H1 (cell line): ENCODE results near the gene LRFN3. TPM values are rescaled to one million over a fixed set of nuclear protein-coding genes. Genes with fewer than 3 reads are reported as not detected.
A peak's percentile ranks its signal among the peaks of the same experiment; 100 is the strongest.

Experiments
- CTCF ChIA-PET: fragments of 300-600 bp; sonication (Branson Sonifier 250); formaldehyde crosslinking; loops from one replicate; lab custom pipeline; 2021; ENCODE audit not compliant: partially characterized antibody; lab: Charles Lee
- POLR2A ChIA-PET: fragments of 300-600 bp; sonication (Branson Sonifier 250); formaldehyde crosslinking; loops from one replicate; lab custom pipeline; 2021; ENCODE audit warnings: inconsistent platforms; ENCODE audit not compliant: partially characterized antibody; lab: Charles Lee
- DNase-seq, 2 experiments: peaks; one replicate each; pipeline versions ENCODE4 v3.0.0 to v3.0.0-alpha.2; 2010 to 2022; ENCODE audit warnings: low spot score in 2 of 2, low read depth in 1 of 2, mixed read lengths in 1 of 2
- FAIRE-seq: peaks from 2 replicates; lab custom pipeline; 2011; peaks lifted over from hg19 to GRCh38; lab: Jason Lieb, UNC
- H2AFZ ChIP-seq: 2 replicates; pipeline ENCODE4 v1.8.1; 2012; ENCODE audit warnings: low read length, inconsistent platforms
- H2AK5ac ChIP-seq: 2 replicates; pipeline ENCODE4 v1.6.1; 2013; ENCODE audit warnings: low read depth, low read length
- H2BK120ac ChIP-seq: replicated peaks from 2 replicates; pipeline ENCODE3; 2013; ENCODE audit warnings: low read depth, low read length, inconsistent platforms
- H2BK12ac ChIP-seq: 2 replicates; pipeline ENCODE4 v1.6.1; 2013; ENCODE audit warnings: low read depth, low read length
- H2BK15ac ChIP-seq: 2 replicates; pipeline ENCODE4 v1.6.1; 2013; ENCODE audit warnings: low read length
- H2BK20ac ChIP-seq: 2 replicates; pipeline ENCODE4 v1.6.1; 2013; ENCODE audit warnings: low read length
- H2BK5ac ChIP-seq: 2 replicates; pipeline ENCODE4 v1.6.1; 2013; ENCODE audit warnings: low read depth, low read length
- H3K14ac ChIP-seq: 2 replicates; pipeline ENCODE4 v1.6.1; 2013; ENCODE audit warnings: inconsistent platforms; ENCODE audit not compliant: insufficient read length
- H3K18ac ChIP-seq: 2 replicates; pipeline ENCODE4 v1.6.1; 2013; ENCODE audit warnings: low read length; ENCODE audit errors: extremely low read depth
- H3K23ac ChIP-seq: 2 replicates; pipeline ENCODE4 v1.6.1; 2013; ENCODE audit warnings: inconsistent platforms; ENCODE audit not compliant: insufficient read length
- H3K23me2 ChIP-seq: 2 replicates; pipeline ENCODE4 v1.6.1; 2013; ENCODE audit warnings: low read depth, low read length
- H3K27ac ChIP-seq: 2 replicates; pipeline ENCODE4 v1.6.1; 2011; ENCODE audit warnings: low read depth, low read length, inconsistent platforms
- H3K27me3 ChIP-seq, 4 experiments: replicated peaks in 1 of 4; 1 replicate in 1 of 4; 2 replicates in 3 of 4; pipeline versions ENCODE4 v1.6.1 to v1.8.1; 2011 to 2013; ENCODE audit warnings: low read length in 3 of 4, mild to moderate bottlenecking in 3 of 4, inconsistent platforms in 2 of 4, mixed read lengths in 2 of 4, moderate library complexity in 1 of 4; ENCODE audit not compliant: control insufficient read depth in 3 of 4, insufficient read depth in 3 of 4; ENCODE audit errors: extremely low read depth in 1 of 4
- H3K36me3 ChIP-seq, 4 experiments: 2 replicates each; pipeline versions ENCODE4 v1.6.1 to v1.8.1; 2011 to 2013; ENCODE audit warnings: mild to moderate bottlenecking in 4 of 4, low read length in 3 of 4, moderate library complexity in 2 of 4, control low read depth in 1 of 4, inconsistent platforms in 1 of 4; ENCODE audit not compliant: insufficient read depth in 4 of 4, control insufficient read depth in 2 of 4
- H3K4ac ChIP-seq: replicated peaks from 2 replicates; pipeline ENCODE3; 2013; ENCODE audit warnings: low read length, low read depth, mixed read lengths, inconsistent platforms; ENCODE audit not compliant: insufficient read length
- H3K4me1 ChIP-seq, 4 experiments: replicated peaks in 1 of 4; 1 replicate in 1 of 4; 2 replicates in 3 of 4; pipeline versions ENCODE4 v1.6.1 to v1.8.1; 2011 to 2013; ENCODE audit warnings: low read length in 3 of 4, inconsistent platforms in 2 of 4, mixed read lengths in 1 of 4; ENCODE audit not compliant: insufficient read depth in 4 of 4, control insufficient read depth in 3 of 4
- H3K4me2 ChIP-seq, 2 experiments: 2 replicates each; pipeline versions ENCODE4 v1.6.1 to v1.8.1; 2011 to 2013; ENCODE audit warnings: low read depth in 2 of 2, low read length in 2 of 2, control low read depth in 1 of 2, inconsistent platforms in 1 of 2, mild to moderate bottlenecking in 1 of 2; ENCODE audit not compliant: insufficient read depth in 1 of 2
- H3K4me3 ChIP-seq, 4 experiments: fragments of 200-600, 300-600 bp in 1 of 4; sonication (generic), shearing (Covaris generic), sonication (Bioruptor Twin) in 1 of 4; 2 replicates each; pipeline versions ENCODE4 v1.5.1 to v1.8.1; 2011 to 2016; ENCODE audit warnings: low read length in 4 of 4, low read depth in 3 of 4, control low read depth in 2 of 4, inconsistent platforms in 2 of 4, mild to moderate bottlenecking in 2 of 4, mixed read lengths in 1 of 4, moderate library complexity in 1 of 4; ENCODE audit not compliant: insufficient read depth in 2 of 4; ENCODE audit errors: extremely low read depth in 1 of 4
- H3K56ac ChIP-seq: replicated peaks from 2 replicates; pipeline ENCODE3; 2013; ENCODE audit warnings: low read depth, mild to moderate bottlenecking, mixed read lengths, low read length, inconsistent platforms; ENCODE audit not compliant: insufficient read length
- H3K79me1 ChIP-seq: 2 replicates; pipeline ENCODE4 v1.6.1; 2013; ENCODE audit warnings: low read depth, low read length, control low read depth
- H3K79me2 ChIP-seq, 2 experiments: 2 replicates each; pipeline versions ENCODE4 v1.6.1 to v1.8.1; 2012 to 2013; ENCODE audit warnings: low read length in 2 of 2, mild to moderate bottlenecking in 2 of 2, inconsistent platforms in 1 of 2; ENCODE audit not compliant: insufficient read depth in 2 of 2, control insufficient read depth in 1 of 2
- H3K9ac ChIP-seq, 4 experiments: replicated peaks in 1 of 4; 1 replicate in 1 of 4; 2 replicates in 3 of 4; pipeline versions ENCODE4 v1.6.1 to v1.8.1; 2011 to 2013; ENCODE audit warnings: low read depth in 3 of 4, low read length in 3 of 4, control low read depth in 2 of 4, mild to moderate bottlenecking in 2 of 4, moderate library complexity in 2 of 4, inconsistent platforms in 1 of 4; ENCODE audit errors: extremely low read depth in 1 of 4
- H3K9me3 ChIP-seq, 2 experiments: 2 replicates each; pipeline versions ENCODE4 v1.6.1 to v1.8.1; 2012 to 2013; ENCODE audit warnings: mild to moderate bottlenecking in 2 of 2, moderate library complexity in 2 of 2, control low read depth in 1 of 2, inconsistent platforms in 1 of 2, low read depth in 1 of 2, low read length in 1 of 2, mixed read lengths in 1 of 2; ENCODE audit not compliant: insufficient read depth in 2 of 2
- H4K20me1 ChIP-seq, 2 experiments: replicated peaks in 1 of 2; 2 replicates each; pipeline versions ENCODE3 to v1.8.1; 2011 to 2013; ENCODE audit warnings: inconsistent platforms in 2 of 2, low read length in 2 of 2, mild to moderate bottlenecking in 1 of 2; ENCODE audit not compliant: insufficient read depth in 2 of 2, control insufficient read depth in 1 of 2
- H4K5ac ChIP-seq: 2 replicates; pipeline ENCODE4 v1.6.1; 2013; ENCODE audit warnings: low read length, low read depth, mixed read lengths, inconsistent platforms; ENCODE audit not compliant: insufficient read length
- H4K8ac ChIP-seq: 2 replicates; pipeline ENCODE4 v1.8.0; 2013; ENCODE audit warnings: mild to moderate bottlenecking, moderate library complexity, low read length, inconsistent platforms; ENCODE audit not compliant: insufficient read depth; ENCODE audit errors: extremely low read depth
- H4K91ac ChIP-seq: replicated peaks from 2 replicates; pipeline ENCODE3; 2013; ENCODE audit warnings: low read length, mixed read lengths, inconsistent platforms; ENCODE audit not compliant: insufficient read length
- CTBP2 ChIP-seq: IDR thresholded peaks from 2 replicates; pipeline ENCODE4 v1.7.0; 2011; ENCODE audit warnings: borderline replicate concordance, mild to moderate bottlenecking, moderate library complexity, mixed read lengths, low read length; ENCODE audit not compliant: insufficient read depth, insufficient read length
- EP300 ChIP-seq, 2 experiments: IDR thresholded peaks; 1 replicate in 1 of 2; 2 replicates in 1 of 2; pipeline ENCODE4 v1.6.1; 2011 to 2012; ENCODE audit warnings: low read depth in 2 of 2, low read length in 2 of 2, mild to moderate bottlenecking in 2 of 2, borderline replicate concordance in 1 of 2, inconsistent platforms in 1 of 2, moderate library complexity in 1 of 2
- KDM1A ChIP-seq: fragments of 200-600, 300-600 bp; sonication (generic); IDR thresholded peaks from 2 replicates; pipeline ENCODE4 v1.7.1; 2016; ENCODE audit warnings: mild to moderate bottlenecking, low read length, borderline replicate concordance
- KDM5A ChIP-seq: fragments of 200-600 bp; IDR thresholded peaks from 2 replicates; pipeline ENCODE4 v1.7.1; 2012; ENCODE audit warnings: mild to moderate bottlenecking, low read length, inconsistent platforms, mixed read lengths
- PHF8 ChIP-seq: fragments of 200-600 bp; sonication (generic); conservative IDR thresholded peaks from 2 replicates; pipeline ENCODE4 v1.7.1; 2012; ENCODE audit warnings: low read depth, mild to moderate bottlenecking, inconsistent platforms, low read length, moderate library complexity
- RXRA ChIP-seq: IDR thresholded peaks from 2 replicates; pipeline ENCODE4 v1.6.1; 2011; ENCODE audit warnings: low read depth, mild to moderate bottlenecking, low read length, moderate library complexity; ENCODE audit not compliant: insufficient read depth
- SAP30 ChIP-seq: fragments of 300-600 bp; sonication (generic); IDR thresholded peaks from 2 replicates; pipeline ENCODE4 v1.7.1; 2012; ENCODE audit warnings: low read length, moderate library complexity, mild to moderate bottlenecking, inconsistent platforms; ENCODE audit not compliant: insufficient read depth, insufficient replicate concordance
- SUZ12 ChIP-seq: fragments of 200-600 bp; sonication (generic); IDR thresholded peaks from 2 replicates; pipeline ENCODE4 v1.6.1; 2012; ENCODE audit warnings: mild to moderate bottlenecking, inconsistent platforms, low read length, moderate library complexity, mixed read lengths
- TAF1 ChIP-seq: IDR thresholded peaks from 2 replicates; pipeline ENCODE4 v1.6.1; 2011; ENCODE audit warnings: mild to moderate bottlenecking, low read depth, low read length
- TAF7 ChIP-seq: optimal IDR thresholded peaks from 2 replicates; pipeline ENCODE3; 2011; ENCODE audit warnings: low read depth, mild to moderate bottlenecking, inconsistent platforms, low read length, moderate library complexity, borderline replicate concordance
- TBP ChIP-seq: IDR thresholded peaks from 2 replicates; pipeline ENCODE4 v1.6.1; 2011; ENCODE audit warnings: low read depth, low read length, improper control_type of control experiment
- USF2 ChIP-seq: IDR thresholded peaks from 2 replicates; pipeline ENCODE4 v1.6.1; 2011; ENCODE audit warnings: low read length, improper control_type of control experiment
- WGBS, 2 experiments: shearing (Covaris generic) in 1 of 2; methylation state at CpG; one replicate each; pipeline versions ENCODE4 v1.1.6 to v1.1.7; 2013 to 2015; ENCODE audit warnings: low lambda C conversion rate in 2 of 2, mixed read lengths in 2 of 2, inconsistent platforms in 1 of 2, low coverage in 1 of 2, missing lambda C conversion rate in 1 of 2; ENCODE audit not compliant: insufficient replicate concordance in 2 of 2, insufficient coverage in 1 of 2, insufficient read length in 1 of 2; ENCODE audit errors: extremely low coverage in 1 of 2, missing lambda C conversion rate in 1 of 2; 5-methylcytosine and 5-hydroxymethylcytosine counted together
- polyA plus RNA-seq, 7 experiments: library from polyadenylated mRNA; depleted of rRNA in 3 of 7; stranded (reverse) in 5 of 7; unstranded in 2 of 7; fragments of >200 nt in 5 of 7; fragments of 200-250 nt in 2 of 7; gene quantifications; 1 replicate in 5 of 7; 2 replicates in 1 of 7; 4 replicates in 1 of 7; pipeline versions ENCODE4 v1.2.1 to v1.2.3, GENCODE V29; 2011 to 2013; ENCODE audit warnings: missing spikeins in 2 of 7, mixed read lengths in 2 of 7
- total RNA-seq: library from RNA; stranded (reverse); fragmentation: NEBNext Ultra II Directional; extraction: Animal tissue kit (Norgen Biotek cat#: 25700); gene quantifications from 2 replicates; pipeline ENCODE4 v1.2.1, GENCODE V29; 2021

The LRFN3 gene
- total and polyA plus RNA-seq, 2 of the 8 experiments (the other 6 are each of a cell fraction or from before 2014, with no cell fraction given) = 4.6 to 16.8 TPM

GRCh38 chr19:35909684-35910035 lies 26.5 kb upstream of the LRFN3 start:
- POLR2A ChIA-PET = no interaction called here
- Histone ChIP-seq H4K91ac (peak overlapping the region; percentile 25), H3K36me3 (no peaks in the 10 kb centered on the region), H4K5ac (no peak overlapping the region), H3K9me3 (no peaks in the 10 kb centered on the region), H3K56ac (no peak overlapping the region), H3K9ac (no peak overlapping the region), H2BK12ac (peak overlapping the region; percentile 95; the same call in 1 of the 2 replicates), H3K4me2 (no peak overlapping the region), H4K20me1 (no peaks in the 10 kb centered on the region), H2BK20ac (no peak overlapping the region), H3K4me3 (no peak overlapping the region), H3K18ac (no peak overlapping the region), H3K4ac (no peak overlapping the region), H3K23ac (no peak overlapping the region), H2BK15ac (peak overlapping the region; percentile 61; the same call in 1 of the 2 replicates), H3K4me1 (peaks cover 0 to 17% (median 7%) of the 10 kb centered on the region in 4 experiments; a peak in 4 of 7 replicates), H3K27ac (peak overlapping the region; percentile 47; the same call in 1 of the 2 replicates), H3K14ac (no peak overlapping the region), H2BK120ac (no peak overlapping the region), H2BK5ac (no peak overlapping the region; the same call in 1 of the 2 replicates), H3K79me1 (no peaks in the 10 kb centered on the region), H3K23me2 (no peaks in the 10 kb centered on the region), H4K8ac (peak overlapping the region; percentile 86), H2AK5ac (no peak overlapping the region), H3K27me3 (no peaks in the 10 kb centered on the region), H2AFZ (peak overlapping the region; percentile 84; the same call in 1 of the 2 replicates), H3K79me2 (no peaks in the 10 kb centered on the region)
- no peak for FAIRE-seq
- WGBS, 2 experiments = 85% methylated on average over 6 of the region's 6 CpGs; no CpG with 5 or more reads in 1 of the 2 experiments
- CTCF ChIA-PET = interaction anchor here (0.8 to 1.7 kb wide), 3 partner anchors 15 to 125 kb away, joined by 3 read pairs; no protein-coding TSS in a partner anchor
- DNase-seq = no peak
- no peak for TF ChIP-seq SAP30
- no peak for TF ChIP-seq TAF7
- TF ChIP-seq RXRA = no peak
- TF ChIP-seq USF2 = no peak
- TF ChIP-seq CTBP2 = no peak
- TF ChIP-seq KDM5A = no peak
- no peak for TF ChIP-seq EP300 (IDR thresholded peaks at IDR 0.05; ENCODE audit: borderline replicate concordance in 1 of 2, low read depth in 2 of 2, low read length in 2 of 2)
- TF ChIP-seq SUZ12 = no peak
- no peak for TF ChIP-seq TBP
- no peak for TF ChIP-seq PHF8
- no peak for TF ChIP-seq TAF1
- no peak for TF ChIP-seq KDM1A
